GM20000 (cell line): ENCODE measurements around the gene GRK6.

Experiments used
- DNase-seq: peaks from one replicate; pipeline ENCODE4 v3.0.0; 2012; ENCODE audit warnings: low spot score
- TF ChIP-seq, protein P1 (sequence below): IDR thresholded peaks from 2 replicates; pipeline ENCODE4 v1.5.1; 2012; ENCODE audit warnings: mild to moderate bottlenecking, control low read depth; ENCODE audit errors: extremely low read depth, missing control alignments

Gene GRK6

DNA sequence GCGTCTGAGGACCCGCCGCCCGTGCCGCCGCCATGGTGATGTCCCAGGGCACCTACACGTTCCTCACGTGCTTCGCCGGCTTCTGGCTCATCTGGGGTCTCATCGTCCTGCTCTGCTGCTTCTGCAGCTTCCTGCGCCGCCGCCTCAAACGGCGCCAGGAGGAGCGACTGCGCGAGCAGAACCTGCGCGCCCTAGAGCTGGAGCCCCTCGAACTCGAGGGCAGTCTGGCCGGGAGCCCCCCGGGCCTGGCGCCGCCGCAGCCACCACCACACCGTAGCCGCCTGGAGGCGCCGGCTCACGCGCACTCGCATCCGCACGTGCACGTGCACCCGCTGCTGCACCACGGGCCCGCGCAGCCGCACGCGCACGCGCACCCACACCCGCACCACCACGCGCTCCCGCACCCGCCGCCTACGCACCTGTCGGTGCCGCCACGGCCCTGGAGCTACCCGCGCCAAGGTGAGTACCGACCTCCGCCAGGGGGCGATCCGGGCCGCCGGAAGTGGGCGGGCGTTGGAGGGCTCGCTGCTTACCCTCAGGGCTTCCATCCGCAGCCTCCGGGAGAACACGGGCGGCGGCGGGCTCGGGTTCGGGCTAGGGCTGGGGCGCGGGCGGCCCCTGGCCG, 28.7 kb downstream of the GRK6 start:
- TF ChIP-seq, protein P1, sequence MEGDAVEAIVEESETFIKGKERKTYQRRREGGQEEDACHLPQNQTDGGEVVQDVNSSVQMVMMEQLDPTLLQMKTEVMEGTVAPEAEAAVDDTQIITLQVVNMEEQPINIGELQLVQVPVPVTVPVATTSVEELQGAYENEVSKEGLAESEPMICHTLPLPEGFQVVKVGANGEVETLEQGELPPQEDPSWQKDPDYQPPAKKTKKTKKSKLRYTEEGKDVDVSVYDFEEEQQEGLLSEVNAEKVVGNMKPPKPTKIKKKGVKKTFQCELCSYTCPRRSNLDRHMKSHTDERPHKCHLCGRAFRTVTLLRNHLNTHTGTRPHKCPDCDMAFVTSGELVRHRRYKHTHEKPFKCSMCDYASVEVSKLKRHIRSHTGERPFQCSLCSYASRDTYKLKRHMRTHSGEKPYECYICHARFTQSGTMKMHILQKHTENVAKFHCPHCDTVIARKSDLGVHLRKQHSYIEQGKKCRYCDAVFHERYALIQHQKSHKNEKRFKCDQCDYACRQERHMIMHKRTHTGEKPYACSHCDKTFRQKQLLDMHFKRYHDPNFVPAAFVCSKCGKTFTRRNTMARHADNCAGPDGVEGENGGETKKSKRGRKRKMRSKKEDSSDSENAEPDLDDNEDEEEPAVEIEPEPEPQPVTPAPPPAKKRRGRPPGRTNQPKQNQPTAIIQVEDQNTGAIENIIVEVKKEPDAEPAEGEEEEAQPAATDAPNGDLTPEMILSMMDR: peak; percentile 77
- DNase-seq: peak; percentile 95

DNA sequence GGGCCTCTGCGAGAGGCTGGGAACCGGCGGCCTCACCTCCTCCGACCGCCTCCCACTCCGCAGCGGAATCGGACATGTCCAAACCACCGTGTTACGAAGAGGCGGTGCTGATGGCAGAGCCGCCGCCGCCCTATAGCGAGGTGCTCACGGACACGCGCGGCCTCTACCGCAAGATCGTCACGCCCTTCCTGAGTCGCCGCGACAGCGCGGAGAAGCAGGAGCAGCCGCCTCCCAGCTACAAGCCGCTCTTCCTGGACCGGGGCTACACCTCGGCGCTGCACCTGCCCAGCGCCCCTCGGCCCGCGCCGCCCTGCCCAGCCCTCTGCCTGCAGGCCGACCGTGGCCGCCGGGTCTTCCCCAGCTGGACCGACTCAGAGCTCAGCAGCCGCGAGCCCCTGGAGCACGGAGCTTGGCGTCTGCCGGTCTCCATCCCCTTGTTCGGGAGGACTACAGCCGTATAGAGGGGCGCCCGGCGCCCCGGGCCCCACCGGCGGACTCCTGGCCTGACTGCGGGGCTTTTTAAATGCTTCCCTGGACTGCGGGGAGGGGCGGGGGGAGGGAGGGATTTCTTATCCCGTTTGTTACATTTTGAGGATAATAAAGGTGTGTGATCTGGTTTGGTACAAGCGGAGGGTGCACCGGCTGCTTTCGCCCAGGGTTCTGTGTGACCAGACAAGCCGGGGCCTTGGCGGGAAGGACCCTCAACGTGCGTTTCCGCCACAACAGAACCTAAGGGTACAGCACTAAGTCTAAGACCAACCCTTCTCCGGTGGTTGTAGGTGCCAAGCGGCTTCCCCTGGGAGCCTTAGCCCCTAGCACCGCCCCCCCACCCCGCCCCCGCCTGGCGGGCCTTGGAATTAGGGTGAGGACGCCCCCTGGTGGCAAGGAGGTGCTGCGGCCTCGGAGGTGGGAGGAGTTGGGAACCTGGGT, 29.4 kb downstream of the GRK6 start:
- TF ChIP-seq, protein P1: peak; percentile 96
- DNase-seq: peak; percentile 96

DNA sequence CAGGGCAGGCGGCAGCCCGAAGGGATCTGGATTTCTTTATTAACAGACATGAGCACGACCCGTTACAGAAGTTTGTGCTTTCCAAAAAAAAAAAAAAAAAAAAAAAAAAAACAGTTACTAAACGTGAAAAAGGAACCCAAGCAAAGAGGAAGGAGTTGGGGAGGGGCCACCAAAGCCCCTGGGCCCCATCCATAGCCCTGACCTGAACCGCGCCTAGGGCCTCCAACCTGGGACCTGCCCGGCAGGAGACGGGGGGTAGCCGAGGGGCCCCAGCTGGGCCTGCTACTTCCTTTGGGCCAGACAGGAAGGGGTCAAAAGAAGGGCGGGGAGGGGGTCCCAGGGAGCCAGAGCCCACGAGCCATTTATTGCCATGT, 30.1 kb downstream of the GRK6 start:
- TF ChIP-seq, protein P1: no peak
- DNase-seq: no peak

DNA sequence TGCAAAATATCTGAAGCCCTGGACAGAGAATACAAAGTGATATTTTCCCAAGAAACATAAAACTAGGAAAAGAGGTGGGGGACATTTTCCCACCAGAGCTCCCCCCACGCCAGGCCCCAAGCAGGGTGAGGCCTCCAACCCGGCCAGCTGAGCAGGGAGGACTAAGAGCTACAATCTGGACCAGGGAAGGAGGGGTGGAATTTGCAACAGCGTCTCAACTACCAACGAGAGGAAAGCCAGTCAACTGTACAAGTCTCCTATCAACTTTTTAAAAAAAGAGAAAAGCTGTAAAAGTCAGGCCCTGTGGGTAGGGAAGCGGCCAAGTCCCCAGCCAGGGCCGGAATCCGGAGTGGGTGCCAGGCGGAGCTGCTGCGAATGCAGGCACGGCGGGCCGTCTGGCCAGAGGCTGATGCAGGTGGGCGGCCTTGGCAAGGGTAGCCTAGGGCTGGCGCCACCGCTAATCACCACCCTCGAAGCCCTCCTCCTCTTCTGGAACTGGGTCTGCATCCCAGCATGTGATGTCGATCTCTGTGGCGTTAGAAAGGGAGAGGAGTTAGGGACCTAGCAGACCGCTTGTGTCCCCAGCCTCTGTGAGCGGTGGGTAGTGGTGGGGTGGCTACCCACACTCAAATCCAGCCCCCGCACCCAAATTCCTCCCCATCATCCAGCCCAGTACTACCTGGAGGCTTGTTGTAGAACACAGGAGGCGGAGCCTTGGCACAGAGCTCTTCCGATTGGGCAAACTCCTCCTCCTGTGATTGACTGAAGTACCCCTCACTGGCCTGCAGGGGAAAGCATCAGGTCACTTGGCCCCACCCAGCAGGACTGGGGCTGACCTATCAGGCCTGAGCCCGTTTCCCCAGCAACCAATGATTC, 30.7 kb downstream of the GRK6 start:
- TF ChIP-seq, protein P1: no peak
- DNase-seq: peak; percentile 94

DNA sequence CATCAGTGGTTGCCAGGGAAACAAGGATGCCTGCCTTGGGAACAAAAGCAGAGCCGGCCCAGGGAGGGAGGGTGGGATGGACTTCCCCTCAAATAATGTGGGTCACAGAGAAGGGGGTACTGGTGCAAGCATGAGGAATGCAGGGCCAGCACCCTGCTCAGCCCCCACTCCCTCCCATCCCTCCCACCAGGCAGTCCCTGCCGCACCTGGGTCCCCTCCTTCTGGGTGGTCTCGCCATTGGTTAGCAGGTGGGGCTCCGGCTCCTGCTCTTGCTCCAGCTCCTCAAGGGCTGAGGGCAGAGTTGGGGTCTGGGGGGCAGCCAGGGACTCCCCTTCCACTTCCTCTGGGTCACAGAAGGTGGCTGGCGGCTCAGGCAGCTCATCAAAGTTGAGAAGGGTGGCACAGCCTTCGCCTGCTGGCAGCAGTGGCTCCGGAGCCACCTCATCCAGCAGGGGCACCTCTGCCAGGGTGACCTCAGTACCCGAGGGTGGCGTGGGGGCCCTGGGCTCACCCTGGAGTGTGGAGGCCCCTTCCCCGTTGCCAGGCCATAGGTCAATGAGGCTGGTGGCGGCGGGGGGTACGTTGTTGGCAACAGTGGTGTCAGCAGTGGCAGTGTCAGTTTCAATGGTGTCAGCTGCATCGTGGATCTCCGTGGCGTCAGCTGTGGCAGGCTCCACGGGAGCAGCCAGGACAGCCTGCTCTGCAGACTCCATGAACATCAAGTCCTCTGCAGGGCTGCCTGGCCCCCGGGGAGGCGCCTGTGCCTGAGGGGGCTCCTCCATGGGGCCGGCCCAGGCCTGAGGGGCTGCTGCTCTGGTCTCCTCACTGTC, 31.6 kb downstream of the GRK6 start:
- TF ChIP-seq, protein P1: no peak
- no peak for DNase-seq

DNA sequence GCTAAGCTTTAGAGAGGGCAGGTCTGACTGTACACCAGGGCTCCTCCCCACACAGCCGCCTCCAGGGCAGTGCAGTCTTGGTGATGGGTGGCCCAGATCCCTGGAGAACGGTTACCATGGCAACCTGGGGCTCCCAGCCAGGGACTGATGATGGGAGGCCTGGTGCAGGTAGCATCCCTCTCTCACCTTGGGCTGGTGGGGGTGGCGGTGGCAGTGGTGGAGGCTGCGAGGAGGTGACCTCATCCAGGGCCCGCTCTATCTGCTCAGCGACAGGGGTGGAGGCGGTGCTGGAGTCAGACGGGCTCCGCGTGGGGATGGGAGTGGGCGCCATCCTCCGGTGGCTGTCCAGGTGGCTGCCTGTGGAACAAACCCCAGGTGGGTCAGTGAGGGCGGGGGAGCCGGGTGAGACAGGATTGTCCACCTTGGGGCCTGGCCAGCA, 32.5 kb downstream of the GRK6 start:
- TF ChIP-seq, protein P1: no peak
- DNase-seq: no peak
